GM13977 (cell line): Measurements from ENCODE around the gene B4GALT3.

Experiments used
- DNase-seq: peaks from one replicate; pipeline ENCODE4 v3.0.0; 2012; ENCODE audit warnings: low spot score
- CTCF ChIP-seq: IDR thresholded peaks from 2 replicates; pipeline ENCODE4 v1.5.1; 2012; ENCODE audit warnings: mild to moderate bottlenecking, control low read depth; ENCODE audit not compliant: insufficient read depth; ENCODE audit errors: extremely low read depth, missing control alignments
- in situ Hi-C: fragments of 300-500 bp; cut with MboI; formaldehyde crosslinking; loops from one replicate; pipeline ENCODE4 v1.12.0; 2022; ENCODE audit warnings: low sequenced_read_pairs, low pct_unique_long_range_greater_than_20kb, mixed read lengths, inconsistent platforms; ENCODE audit not compliant: unreplicated experiment

B4GALT3 gene

GRCh38 chr1:161145832-161146231 lies 31.5 kb downstream of the B4GALT3 start:
- in situ Hi-C loops: no loop called here
- no peak for TF ChIP-seq CTCF
- no peak for DNase-seq

- in situ Hi-C loops: no loop called here
- TF ChIP-seq CTCF: no peak
These were observed 36.4 kb downstream of the B4GALT3 start for GRCh38 chr1:161140755-161141400.

GRCh38 chr1:161139766-161140165 lies 37.5 kb downstream of the B4GALT3 start:
- peak; percentile 54 for DNase-seq
- in situ Hi-C loops: no loop called here
- TF ChIP-seq CTCF: peak; percentile 34

More at GRCh38 chr1:161140755-161141400, 36.4 kb downstream of the B4GALT3 start:
- DNase-seq: no peak

GRCh38 chr1:161138431-161138830 lies 38.9 kb downstream of the B4GALT3 start:
- in situ Hi-C loops: no loop called here
- no peak for TF ChIP-seq CTCF
- DNase-seq: no peak

GRCh38 chr1:161137881-161138280 lies 39.4 kb downstream of the B4GALT3 start:
- no peak for TF ChIP-seq CTCF
- in situ Hi-C loops: no loop called here
- DNase-seq: no peak

- in situ Hi-C loops: no loop called here
- DNase-seq: no peak
- TF ChIP-seq CTCF: no peak
These were observed 44.0 kb downstream of the B4GALT3 start for GRCh38 chr1:161133220-161133740.
